ENCODE data around the gene ARHGAP20. TPM values are rescaled to one million over a fixed set of nuclear protein-coding genes. Genes with fewer than 3 reads are reported as not detected.

The ARHGAP20 gene
- total and polyA plus RNA-seq, 2 of the 4 experiments (the other 2 are of a cell fraction), result 1.4 to 2.5 TPM

GRCh38 chr11:110728476-110728875, 16.2 kb upstream of the ARHGAP20 start:
- Histone ChIP-seq H4K91ac (ENCODE audit: insufficient read depth, low read depth, low read length) (no peak overlapping the region), H2BK20ac (ENCODE audit: low read depth, low read length) (no peak overlapping the region), H3K4me3 (ENCODE audit: insufficient read depth, low read depth, low read length) (no peak overlapping the region), H3K56ac (ENCODE audit: extremely low read depth, insufficient read depth, low read length) (no peak overlapping the region), H3K27me3 (ENCODE audit: control insufficient read depth, insufficient read depth, low read length) (no peaks in the 10 kb centered on the region), H3K9me1 (ENCODE audit: insufficient read depth, low read length) (no peaks in the 10 kb centered on the region), H4K20me1 (ENCODE audit: insufficient read depth, low read length) (no peaks in the 10 kb centered on the region), H4K5ac (ENCODE audit: low read depth, low read length) (no peak overlapping the region), H3K14ac (replicated peaks; ENCODE audit: low read depth, low read length) (no peak overlapping the region), H2BK5ac (ENCODE audit: low read depth, low read length, poor library complexity, severe bottlenecking) (no peak overlapping the region), H3K27ac (ENCODE audit: insufficient read depth, low read length) (no peak overlapping the region), H3K79me1 (ENCODE audit: low read depth in 1 of 2, low read length in 2 of 2) (no peaks in the 10 kb centered on the region), H3K4ac (ENCODE audit: low read depth, low read length) (no peak overlapping the region), H3K18ac (ENCODE audit: low read depth, low read length) (no peak overlapping the region), H3K4me1 (ENCODE audit: control insufficient read depth, insufficient read depth, low read length) (no peaks in the 10 kb centered on the region), H2AK5ac (ENCODE audit: low read depth, low read length) (no peak overlapping the region), H2BK15ac (ENCODE audit: low read depth, low read length) (no peak overlapping the region), H3K36me3 (ENCODE audit: control insufficient read depth, insufficient read depth, low read length) (no peaks in the 10 kb centered on the region), H3K9me3 (ENCODE audit: control insufficient read depth, insufficient read depth, low read length) (no peaks in the 10 kb centered on the region), H4K8ac (ENCODE audit: low read depth in 2 of 2, low read length in 2 of 2) (no peak overlapping the region), H2AFZ (replicated peaks; ENCODE audit: low read length, poor library complexity) (no peak overlapping the region), H3K4me2 (ENCODE audit: low read depth, low read length) (no peak overlapping the region), H3K9ac (ENCODE audit: low read depth, low read length) (no peak overlapping the region), H2BK120ac (ENCODE audit: low read depth, low read length) (no peak overlapping the region), H2AK9ac (replicated peaks; ENCODE audit: low read depth, low read length, poor library complexity) (no peak overlapping the region), H3K23ac (ENCODE audit: low read depth, low read length) (no peak overlapping the region)
- TF ChIP-seq SMC3 (IDR thresholded peaks at IDR 0.05; ENCODE audit: low read depth, low read length) (no peak), MXI1 (IDR thresholded peaks at IDR 0.05; ENCODE audit: borderline replicate concordance, low read depth, low read length) (no peak), CHD1 (IDR thresholded peaks at IDR 0.05; ENCODE audit: low read depth, low read length) (no peak), POLR2A (IDR thresholded peaks at IDR 0.05; ENCODE audit: low read depth, low read length) (no peak), BHLHE40 (IDR thresholded peaks at IDR 0.05; ENCODE audit: low read depth, low read length) (no peak), ELK1 (IDR thresholded peaks at IDR 0.05; ENCODE audit: borderline replicate concordance, low read depth, low read length) (no peak), FOS (IDR thresholded peaks at IDR 0.05; ENCODE audit: low read depth, low read length) (no peak), MAZ (IDR thresholded peaks at IDR 0.05; ENCODE audit: borderline replicate concordance, low read depth, low read length) (no peak), USF2 (IDR thresholded peaks at IDR 0.05; ENCODE audit: low read depth, low read length) (no peak), RAD21 (IDR thresholded peaks at IDR 0.05; ENCODE audit: low read length) (no peak), MAFK (IDR thresholded peaks at IDR 0.05; ENCODE audit: low read depth, low read length) (no peak), CTCF (conservative IDR thresholded peaks at IDR 0.05; ENCODE audit: low read depth, low read length) (no peak), CEBPB (IDR thresholded peaks at IDR 0.05; ENCODE audit: low read depth, low read length) (no peak), RFX5 (IDR thresholded peaks at IDR 0.05; ENCODE audit: low read depth, low read length) (no peak), RCOR1 (IDR thresholded peaks at IDR 0.05; ENCODE audit: insufficient replicate concordance, low read length) (no peak), NFE2L2 (IDR thresholded peaks at IDR 0.05; ENCODE audit: low read depth, low read length) (no peak)
- intact Hi-C loops (cut with micrococcal nuclease), result no loop called here
- BruUV-seq (replicated peaks), result no TSS peak
- ATAC-seq (ENCODE audit: low read depth) (no peak), DNase-seq (no peak)
- dilution Hi-C loops (cut with HindIII; ENCODE audit: low sequenced_read_pairs, unreplicated experiment), result no loop called here
- in situ Hi-C loops (cut with MboI; ENCODE audit: low sequenced_read_pairs), result no loop called here
- ChIA-PET POLR2A (ENCODE audit: unreplicated experiment) (no interaction called here), CTCF (no interaction called here)
